HG02623 (cell line): ENCODE data around the gene CEBPA.

ENCODE experiments used
- ATAC-seq: cut with Tn5 transposase; IDR thresholded peaks from one replicate; pipeline ENCODE4 v1.9.1; 2021; ENCODE audit warnings: moderate library complexity; ENCODE audit not compliant: unreplicated experiment

The CEBPA gene

DNA sequence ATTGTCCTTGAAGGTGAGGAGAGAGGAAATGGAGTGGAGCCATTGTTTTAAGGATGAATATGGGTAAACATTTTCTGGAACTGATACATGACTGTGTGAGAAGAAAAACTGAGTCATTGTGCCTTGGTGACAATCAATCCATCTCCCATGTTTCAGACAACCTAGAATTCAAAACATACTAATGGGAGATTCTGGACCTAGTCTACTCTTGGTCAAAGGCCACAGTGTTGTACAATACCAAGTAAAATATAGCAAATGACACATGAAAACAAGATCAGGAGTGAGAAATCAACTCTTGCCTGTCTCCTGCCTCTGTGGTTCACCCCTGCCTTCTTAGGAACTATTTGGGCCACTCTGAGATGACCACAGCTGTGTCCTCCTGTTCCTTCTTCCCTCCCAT is 13.1 kb downstream of the CEBPA start:
- ATAC-seq: no peak

DNA sequence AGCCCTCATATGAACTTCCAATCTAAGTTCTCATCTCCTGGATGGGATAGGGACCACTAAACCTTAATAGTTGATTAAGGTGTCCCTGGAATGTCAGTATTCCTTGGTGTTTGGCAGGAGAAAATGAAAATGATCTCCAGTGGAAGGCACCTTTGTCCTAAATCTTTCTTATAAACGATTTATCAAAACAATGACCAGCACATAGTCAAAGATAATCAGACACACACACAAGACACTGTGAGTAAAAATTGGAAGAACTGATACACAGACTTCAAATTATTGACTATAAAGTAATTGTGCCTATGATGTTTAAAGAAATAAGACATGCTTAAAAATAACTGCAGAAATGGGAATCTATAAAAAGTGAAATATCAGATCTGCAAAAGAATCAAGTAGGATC is 13.7 kb downstream of the CEBPA start:
- ATAC-seq: no peak

DNA sequence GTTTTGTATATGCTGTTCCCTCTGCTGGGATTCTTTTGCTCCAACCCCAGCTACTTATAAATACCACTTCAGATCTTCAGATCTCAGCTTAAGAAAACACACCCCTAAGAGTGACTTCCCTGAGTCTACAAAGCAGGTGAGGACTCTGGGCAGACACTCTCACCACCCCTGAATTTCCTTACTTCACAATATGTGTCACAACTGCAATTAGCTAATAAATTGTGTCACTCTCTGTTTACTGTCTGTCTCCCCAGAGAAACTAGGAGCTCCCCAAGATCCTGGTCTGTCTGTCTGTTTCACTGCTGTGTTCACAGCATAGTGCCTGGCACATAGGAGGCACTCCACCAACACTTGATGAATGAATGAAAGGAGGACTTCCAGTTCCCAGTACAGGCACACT is 14.4 kb downstream of the CEBPA start:
- ATAC-seq: no peak

DNA sequence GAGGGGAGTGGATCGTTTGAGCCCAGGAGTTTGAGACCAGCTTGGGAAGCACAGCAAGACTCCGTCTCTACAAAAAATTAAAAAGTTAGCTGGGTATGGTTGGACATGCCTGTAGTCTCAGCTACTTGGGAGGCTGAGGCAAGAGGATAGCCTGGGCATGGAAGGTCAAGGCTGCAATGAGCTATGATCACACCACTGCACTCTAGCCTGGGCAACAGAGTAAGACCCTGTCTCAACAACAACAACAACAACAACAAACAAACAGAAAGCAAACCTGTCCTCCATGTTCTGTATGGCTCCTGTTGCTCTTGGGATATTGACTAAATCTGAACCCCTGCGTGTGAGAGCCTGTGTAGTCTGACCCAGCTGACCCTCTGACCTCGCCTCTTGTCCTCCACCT is 14.9 kb downstream of the CEBPA start:
- no peak for ATAC-seq

DNA sequence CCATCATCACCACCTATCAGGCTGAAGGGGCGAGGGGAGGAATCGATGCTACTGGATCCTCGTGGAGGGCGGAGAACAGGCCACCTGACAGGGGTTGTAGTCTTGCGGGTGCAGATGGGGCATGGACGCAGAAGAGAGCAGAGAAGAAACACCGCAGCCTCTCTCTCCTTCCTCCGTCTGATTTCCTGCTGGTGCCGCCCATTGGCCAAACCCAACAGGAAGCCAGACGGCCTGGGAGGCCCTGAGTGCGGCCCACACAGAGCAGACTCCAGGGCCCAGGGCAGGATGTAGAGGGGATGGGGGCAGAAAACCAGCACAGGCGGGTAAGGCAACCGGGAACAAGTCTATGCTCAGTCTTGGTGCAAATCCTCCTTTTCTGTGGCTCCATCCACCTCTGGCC is 15.4 kb downstream of the CEBPA start:
- no peak for ATAC-seq

DNA sequence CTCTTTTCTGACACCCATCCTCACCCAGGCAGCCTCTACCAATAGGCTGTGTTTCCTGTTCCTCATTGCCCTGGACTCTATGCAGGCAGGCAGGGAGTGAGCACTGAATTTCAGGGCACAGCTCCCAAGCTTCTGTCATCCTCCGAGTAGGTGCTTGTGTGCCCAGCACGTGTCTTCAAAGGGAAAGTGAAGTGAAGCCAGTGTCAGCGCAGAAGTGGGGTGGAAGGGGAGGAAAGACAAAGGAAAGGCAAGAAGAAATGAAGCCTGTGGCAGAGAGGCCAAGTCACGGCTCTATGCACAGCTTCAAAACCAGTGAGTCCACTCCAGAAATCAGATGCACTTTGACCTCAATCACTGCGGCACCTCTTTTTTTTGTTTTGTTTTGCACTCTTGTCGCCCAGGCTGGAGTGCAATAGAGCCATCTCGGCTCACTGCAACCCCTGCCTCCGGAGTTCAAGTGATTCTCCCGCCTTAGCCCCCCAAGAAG is 16.9 kb downstream of the CEBPA start:
- no peak for ATAC-seq

DNA sequence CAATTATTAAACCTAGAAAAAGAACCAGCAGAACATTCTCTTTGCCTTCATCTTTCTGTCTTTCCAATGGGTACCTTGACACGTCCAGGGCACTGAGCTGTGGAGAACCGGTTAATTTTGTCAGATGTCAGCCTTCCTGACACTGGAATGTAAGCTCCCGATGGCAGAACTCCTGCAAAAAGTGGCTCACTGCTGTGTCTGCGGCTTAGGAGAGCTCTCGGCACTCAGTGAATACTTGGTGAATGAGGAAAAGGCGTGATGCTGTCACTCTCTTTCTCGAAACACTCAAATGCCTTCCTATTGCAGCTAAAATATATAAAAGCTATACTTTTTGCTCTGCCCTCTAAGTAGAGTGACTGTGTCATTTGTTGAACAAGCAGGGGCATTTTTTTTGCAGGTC is 17.6 kb downstream of the CEBPA start:
- no peak for ATAC-seq

DNA sequence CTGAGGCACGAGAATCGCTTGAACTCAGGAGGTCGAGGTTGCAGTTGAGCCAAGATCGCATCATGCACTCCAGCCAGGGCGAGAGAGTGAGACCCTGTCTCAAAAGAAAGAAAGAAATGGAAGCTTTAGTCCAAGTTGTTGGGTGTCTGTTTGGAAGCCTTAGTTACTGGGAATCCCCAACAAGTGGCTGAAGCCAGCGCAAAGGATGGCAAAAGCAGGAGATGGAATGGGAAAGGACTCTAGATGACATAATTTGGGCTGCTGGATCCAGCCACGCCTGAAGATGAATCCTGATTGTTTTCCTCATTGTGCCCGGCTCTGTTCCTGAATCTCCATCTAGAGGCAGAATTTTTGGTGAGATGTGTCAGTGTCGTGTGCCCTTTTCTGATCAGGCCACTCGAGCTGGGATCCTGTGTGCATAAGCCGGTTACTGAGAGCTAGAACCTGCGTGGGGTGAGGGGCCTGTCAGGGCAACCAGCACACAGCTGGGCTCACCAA is 18.1 kb downstream of the CEBPA start:
- ATAC-seq: no peak

DNA sequence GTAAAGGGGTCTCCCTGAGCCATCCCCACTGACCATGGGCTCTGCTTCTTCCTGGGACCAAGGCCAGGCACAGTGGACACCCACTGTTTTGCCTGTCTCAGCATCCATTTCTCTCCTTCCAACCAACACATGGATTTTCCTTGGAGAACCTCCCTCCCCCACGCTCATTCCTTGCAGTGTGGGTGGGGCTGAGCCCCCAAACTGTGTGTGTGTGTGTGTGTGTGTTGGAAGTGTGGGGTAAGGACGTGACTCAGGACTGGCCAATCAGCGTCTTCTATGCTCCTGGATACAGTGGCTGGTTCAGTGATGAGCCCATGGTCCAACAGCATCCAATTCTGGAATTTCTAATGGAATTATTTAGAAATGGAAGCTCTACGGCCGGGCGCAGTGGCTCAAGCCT is 18.7 kb downstream of the CEBPA start:
- no peak for ATAC-seq

DNA sequence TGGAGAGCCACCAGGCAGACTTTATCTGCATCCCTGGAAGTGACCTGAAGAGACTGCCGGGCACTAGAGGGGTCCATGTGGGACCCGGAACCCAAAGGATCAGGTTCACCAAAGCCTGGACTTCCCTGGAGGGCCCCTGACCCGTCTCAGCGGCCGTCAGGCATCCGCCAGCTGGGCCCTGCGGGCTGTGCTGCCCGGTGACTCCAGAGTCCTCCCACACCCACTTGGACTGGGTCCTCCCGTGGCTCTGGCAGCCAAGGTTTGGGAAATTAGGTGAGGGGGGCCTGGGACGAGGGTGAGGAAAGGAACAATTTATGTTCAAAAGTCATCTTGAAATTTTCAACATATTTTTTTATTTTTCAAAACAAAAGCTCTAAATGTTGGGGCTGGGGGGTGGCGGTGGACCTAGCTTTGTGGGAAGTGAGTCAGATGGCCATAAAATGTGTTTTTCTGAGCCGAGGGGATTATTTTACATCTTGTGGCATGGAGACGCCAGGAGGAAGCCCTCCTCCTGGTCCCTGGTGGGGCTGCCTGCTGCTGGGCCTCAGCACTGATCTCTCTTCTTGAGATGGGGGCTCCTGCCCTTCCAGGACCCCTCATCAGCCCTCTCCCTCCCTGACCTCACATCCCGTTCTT is 20.2 kb downstream of the CEBPA start:
- no peak for ATAC-seq

DNA sequence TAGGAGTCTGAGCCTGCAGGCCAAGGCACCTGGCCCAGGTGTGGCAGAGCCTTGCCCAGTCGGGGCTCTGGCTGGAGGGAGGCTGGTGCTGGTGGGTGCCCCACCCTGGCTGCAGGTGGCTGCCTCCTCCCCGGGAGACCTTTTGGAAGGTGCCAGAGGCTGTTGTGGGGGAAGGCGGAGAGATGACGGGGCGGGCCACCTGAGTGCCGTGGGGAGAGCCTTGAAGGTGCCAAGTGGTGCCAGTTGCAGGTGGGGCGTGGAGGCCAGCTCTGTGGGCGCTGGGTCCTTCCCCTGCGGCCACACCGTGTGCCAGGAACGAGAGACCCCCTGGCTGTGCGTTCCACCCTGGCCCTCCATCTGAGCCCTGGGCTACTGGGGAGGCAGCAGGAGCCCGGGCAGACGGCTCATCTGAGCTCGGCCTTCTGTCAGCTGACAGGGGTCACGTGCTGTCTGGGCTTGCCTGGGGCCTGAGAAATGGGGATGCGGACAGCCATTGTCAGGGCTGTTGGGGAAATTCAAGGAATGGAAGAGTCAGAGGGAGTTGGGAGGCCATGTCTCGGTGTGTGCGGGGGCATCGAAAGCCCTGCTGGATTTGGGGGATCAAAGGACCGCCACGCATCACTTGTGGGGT is 20.9 kb downstream of the CEBPA start:
- ATAC-seq: no peak

DNA sequence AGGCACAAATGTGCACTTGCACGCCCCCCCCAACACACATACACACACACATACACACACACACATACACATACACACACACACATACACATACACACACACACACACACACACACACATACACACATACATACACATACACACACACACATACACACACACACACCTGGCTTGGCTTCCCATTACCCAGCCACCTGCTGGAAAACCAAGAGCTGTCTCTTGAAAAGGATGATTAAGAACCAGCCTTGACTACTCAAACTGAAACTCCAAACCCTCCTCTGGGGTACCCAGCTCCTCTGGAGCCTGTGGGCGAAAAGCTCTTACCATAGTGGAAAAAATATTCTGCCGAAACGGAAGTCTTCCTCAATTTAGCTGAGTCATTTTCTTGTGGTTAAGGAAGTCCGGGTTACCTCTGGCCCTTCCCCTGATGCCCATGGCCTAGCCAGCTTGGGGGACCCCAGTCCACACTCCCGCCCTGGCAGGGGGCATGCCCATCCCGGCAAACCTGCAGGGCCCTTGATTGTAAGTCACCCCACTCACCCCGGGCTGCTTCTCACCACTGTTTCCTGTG is 21.9 kb downstream of the CEBPA start:
- ATAC-seq: peak; percentile 60

DNA sequence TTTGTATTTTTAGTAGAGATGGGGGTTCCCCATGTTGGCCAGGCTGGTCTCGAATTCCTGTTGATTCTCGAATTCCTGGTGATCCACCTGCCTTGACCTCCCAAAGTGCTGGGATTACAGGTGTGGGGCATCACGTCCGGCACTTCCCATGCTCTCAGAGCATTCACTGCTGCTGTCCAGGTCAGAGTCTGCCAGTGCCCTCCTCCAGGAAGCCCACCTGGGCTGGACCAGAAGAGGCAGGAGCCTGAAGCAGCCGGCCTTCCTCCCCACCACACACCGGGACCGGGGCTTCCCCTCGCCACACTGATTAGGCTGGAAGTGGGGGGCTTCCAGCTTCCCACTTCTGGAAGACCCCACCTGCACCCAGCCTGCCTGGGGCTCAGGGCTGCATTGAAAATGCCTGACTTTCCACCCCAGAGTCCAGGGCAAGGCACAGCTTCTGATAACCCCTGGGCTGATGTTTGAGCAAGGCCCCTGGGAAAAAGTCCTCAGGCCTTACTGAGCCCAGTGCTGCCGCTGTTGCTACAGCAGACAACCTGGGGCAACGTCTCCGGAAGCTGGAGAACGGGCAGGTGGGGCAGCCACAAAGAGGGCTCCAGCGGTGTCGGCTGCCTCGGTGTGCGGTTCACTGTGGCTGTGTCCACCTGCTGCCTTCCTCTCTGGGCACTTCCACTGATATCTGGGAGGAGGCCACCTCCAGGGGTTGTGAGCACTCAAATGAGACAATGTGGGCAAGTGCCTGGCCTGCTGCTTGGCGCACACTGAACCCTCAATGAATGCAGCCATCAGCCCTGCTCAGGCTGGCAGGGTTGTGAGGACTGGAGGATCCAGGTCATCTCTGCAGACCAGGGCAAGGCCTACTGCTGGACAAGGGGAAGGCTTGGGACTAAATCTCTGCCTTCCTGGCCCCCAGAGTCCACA is 22.6 kb downstream of the CEBPA start:
- no peak for ATAC-seq

DNA sequence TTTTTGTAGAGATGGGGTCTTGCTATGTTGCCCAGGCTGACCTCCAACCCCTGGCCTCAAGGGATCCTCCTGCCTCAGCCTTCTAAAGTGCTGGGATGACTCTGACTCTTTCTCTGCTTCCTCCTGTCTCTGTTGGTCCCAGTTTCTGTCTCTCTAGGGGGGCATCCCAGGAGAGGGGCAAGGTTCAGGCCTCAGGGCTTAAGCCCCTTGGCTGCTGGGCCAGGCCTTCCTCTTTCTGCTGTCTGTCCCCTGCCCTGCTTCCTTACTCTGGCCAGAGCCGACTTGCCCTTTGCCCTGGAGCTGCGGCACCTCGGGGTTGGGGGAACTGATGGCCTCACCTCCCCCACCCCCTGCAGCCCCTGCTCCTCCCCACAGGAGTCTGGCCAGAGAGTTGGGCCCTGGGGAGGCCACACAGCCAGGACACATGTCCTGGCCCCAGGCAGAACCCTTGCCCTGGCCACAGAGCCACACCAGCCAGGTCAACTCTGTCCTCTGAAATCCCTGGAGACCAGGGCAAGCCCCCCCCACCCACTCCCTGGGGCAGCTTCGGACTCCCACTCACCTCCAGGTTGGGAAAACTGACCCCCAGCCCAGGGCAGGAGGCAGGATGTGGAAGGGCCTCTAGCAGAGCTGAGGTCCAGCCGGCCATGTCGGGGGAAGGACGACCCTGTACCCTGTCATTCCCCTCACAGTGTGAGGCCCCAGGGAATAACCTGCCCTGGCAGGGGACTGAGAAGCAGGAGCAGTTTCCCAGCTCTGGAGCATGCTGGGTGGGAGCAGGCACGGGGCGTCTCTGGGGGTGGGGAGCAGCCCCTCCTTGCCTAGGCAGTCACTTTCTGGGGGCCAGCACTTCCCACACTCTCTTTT is 23.7 kb downstream of the CEBPA start:
- no peak for ATAC-seq

DNA sequence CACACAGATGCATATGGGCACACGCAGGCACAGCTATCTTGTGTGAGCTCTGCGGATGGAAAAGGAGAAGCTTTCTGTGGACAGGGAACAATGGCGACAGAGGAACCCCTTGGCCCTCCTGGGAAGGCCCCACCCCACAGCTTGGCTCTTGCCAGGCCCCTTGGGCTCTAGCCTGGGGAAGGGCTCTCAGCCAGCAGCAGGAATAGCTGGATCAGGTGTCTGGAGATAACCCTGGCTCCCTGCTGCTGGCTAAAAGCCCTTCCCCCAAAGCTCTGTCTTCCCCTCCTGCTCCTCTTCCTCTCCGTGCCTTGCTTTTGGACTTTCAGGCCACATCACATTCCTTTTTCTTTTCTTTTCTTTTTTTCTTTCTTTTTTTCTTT is 24.3 kb downstream of the CEBPA start:
- ATAC-seq: no peak

DNA sequence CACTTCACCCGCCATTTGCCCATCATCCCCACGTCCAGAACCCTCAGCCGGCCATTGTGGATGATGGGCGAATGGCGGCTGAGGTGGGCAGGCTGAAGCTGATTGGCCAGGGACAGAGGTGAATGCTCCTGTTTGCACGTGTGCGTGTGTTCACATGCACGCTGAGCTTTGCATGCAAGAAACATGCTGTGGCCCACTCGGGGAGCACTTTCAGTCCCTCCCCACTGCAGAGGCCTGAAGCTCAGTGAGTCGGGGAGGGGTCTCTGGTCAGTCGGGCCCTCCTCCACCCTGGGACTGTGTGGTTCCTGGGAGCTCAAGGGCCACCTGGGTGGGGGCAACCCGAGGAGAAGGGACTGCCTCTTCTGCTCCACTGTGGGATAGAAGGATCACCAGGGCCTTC is 24.9 kb downstream of the CEBPA start:
- ATAC-seq: no peak

DNA sequence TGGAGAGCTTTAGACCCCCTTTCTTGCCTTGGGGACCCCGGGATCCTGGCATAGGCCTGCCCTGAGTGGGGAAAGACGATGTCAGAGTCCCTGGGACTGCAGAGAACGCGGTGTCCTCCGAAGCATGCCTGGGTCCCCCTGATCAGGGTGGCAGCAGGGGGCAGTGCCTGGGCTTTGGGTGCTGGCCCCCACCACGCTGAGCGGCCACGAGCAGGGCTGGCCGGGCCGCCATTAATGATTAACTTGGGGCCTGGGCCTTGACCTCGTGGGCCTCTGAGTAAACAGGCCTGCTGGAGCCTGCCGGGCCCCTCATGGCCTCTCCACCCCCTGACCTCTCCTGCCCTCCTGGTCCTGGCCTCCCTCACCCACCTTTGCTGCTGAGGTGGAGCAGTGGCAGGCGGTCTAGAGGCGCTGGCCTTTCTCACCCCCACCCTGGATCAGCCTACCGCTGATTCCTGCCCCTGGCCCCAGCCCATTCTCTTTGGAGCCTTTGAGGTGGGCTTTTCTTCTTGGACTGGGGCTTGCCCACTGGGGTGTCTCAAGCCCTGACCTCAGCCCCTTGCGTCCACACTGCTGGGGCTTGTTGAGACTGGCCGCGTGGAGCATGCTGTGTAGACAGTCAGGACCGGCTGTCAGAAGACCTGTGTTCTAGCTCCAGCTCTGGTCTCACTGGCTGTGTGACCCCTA is 26.3 kb downstream of the CEBPA start:
- no peak for ATAC-seq

DNA sequence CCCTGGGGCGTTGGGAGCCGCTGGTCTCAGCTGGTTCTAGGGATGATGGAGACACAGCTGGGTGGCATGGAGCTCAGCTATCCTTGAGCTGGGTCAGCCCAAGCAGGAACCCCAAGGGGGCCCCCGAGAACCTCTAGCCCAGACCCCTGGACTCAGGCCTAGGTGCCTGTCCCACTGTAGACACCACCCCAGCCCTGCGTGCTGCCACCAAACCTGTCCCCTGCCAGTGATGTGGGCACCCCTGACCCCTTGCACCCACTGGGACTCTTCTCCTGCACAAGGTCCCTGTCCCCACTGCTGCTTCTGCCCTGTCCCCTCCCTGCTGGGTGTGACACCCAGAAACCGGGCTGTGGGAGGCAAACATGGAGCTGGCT is 26.8 kb downstream of the CEBPA start:
- no peak for ATAC-seq

DNA sequence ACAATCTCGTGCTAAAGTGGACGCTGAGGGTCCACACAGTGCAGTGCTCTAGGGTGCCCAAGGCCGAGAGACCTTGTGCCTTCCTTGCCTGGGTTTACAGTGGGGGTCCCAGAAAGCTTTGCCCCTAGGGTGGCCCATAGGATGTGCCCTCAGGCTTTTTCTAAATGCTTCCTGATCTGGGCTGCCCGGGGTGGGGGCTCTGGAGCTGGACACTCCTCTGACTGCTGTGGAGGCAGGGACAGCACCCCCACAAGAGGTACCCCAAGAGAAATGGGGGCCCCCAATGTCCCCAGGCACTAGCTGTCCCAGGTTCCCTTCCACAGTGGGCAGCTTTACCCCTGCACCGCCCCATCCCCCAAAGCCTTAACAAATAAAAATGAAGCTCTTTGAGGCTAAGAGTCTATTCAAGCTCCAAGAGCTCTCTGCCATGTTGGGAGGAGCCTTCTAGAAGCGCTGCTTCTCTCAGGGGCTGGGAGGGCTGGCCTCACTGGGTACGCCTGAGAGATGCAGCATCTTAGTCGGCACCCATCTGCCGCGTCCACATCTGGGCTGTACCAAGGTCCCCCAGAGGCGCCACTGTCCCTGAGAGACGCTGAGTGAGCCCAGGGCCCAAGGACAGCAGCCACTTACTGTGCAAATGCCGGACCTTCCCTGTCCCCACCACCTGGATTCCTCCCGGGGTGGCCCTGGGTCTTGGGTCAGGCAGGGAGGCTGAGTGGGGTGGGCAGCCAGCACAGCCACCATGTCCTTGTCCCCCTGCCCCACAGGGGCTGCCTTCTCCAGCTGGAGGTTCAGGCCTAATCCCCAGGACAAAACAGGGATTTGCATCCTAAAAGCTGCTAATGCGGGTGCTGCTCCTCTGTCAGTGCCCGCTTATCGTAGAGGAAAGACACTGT is 27.4 kb downstream of the CEBPA start:
- ATAC-seq: no peak
